CD4-positive, alpha-beta T cell treated with Interferon alpha-2 for 1 hour (primary cell): ENCODE data around the gene ACBD6.

ENCODE experiments used
- DNase-seq, 2 donors: peaks; one replicate each; pipeline ENCODE4 v3.0.0-alpha.2; 2020 to 2022

Gene ACBD6

DNA sequence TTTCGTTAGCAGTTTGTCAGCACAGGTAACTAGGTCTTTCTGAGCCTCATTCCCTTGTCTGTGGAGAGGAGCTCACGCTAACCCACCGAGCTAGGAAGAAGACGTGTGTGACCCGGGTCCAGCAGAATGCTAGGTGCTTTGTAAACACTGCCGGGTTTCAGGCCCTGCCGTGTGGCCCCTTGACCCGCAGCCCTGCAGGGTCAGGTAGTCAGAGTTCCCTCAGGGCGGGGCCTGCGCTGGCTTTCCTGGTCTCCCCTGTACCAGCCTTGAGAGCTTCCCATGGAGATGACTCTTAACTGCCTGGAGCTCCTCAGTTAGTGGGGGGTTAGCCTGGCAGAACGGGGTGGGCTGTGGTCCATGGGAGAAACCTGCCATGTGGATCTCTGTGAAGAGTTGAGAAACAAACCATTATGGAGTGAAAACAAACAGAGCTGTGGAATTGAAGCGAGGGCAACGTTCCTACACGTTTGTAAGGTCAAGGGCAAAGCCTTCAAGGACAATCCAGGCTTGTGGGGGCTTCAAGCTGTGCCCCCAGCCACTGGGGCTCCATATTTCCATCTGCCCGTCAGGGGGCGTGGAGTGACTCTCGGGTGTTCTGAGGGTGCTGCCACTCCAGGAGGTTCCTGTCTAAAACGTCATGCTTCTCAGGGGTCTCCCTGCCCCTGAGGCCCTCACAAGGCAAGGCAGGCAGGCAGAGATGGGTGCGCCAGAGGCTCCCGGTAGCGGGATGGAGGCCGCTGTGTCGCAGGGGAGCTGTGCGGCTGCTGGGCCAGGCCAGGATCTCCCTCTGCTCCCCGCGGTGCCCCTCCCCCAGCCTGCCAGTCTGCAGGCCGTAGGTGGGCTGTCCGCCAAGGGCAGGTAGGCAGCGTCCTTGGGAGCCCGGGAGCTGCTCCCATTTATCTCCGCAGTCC, 248.5 kb downstream of the ACBD6 start:
- no peak for DNase-seq

DNA sequence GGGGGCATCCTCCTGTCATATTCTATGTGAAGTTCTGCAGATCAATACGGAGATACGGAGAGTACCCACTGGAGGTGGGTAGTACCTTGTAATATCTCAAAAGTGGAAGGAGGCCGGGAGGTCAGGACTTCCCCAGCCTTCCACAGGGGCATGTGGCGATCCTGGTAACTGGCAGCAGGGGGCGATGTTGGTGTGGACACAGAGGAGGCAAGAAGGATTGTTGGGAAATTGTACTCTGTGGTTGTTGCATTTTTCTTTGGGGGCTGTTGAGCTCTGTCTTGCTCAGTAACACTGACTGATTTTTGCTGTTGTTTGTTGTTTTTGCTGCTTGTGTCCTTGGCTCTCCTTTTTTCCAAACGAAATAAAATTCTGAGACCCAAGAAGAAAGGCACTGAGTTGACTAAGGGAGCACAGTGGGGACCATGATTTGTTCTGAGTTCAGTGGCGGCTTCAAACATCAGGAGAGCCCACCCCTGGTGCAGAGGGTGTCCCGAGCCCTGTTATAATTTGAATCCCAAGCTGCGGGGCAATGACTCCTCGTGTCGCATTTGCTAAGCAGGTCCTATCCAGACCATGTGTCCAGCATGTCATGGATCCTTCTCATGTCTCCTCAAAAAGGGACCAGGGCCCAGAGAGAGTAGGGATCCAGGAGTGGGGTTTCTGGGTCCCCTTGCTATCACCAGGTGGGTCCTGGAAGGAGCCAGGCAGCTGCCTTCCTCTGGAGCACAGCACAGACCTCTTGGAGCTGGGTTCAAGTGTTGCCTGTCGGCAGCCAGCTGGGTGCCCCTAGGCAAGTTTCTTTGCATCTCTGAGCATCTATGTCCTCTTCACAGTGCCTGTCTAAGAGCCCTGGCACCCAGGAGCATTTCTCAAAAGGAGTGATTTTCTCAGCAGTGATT, 249.5 kb downstream of the ACBD6 start:
- DNase-seq: peak; percentile 67 to 69

DNA sequence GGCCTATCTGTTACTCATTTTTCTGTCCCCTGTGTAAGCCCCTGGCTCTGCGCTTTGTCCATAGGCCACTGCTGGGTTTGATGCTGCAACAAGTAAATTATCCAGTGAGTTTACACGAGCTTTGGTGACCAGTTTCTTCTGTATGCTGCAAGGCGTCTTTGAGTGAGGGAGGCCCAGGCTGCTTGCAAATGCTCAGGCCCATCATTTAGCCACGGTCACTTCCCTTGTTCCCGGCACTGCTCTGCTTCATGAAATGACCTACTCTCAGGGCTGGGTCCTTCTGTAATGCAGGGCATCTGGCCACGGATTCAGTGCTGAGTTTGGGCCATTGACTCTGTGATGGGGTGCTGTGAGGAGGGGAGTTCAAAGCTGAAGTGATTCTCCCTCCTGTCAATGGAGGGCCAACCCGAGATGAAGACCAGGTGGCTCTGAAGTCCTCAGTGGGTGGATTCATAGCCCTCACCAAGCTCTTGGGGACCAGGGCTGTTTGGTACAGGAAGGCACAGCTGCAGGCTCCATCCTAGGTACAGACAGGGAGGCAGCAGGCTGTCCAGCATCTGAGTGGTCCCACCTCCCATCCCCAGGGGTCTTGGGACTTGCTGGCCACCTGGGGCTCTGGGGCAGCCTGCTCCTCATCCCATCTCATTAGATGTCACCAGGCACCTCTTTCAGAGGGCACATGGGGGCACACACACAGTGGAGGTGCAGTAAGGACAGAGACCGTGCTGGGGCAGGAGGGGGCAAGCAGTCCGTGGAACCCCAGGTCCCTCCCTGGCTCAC, 250.7 kb downstream of the ACBD6 start:
- no peak for DNase-seq

DNA sequence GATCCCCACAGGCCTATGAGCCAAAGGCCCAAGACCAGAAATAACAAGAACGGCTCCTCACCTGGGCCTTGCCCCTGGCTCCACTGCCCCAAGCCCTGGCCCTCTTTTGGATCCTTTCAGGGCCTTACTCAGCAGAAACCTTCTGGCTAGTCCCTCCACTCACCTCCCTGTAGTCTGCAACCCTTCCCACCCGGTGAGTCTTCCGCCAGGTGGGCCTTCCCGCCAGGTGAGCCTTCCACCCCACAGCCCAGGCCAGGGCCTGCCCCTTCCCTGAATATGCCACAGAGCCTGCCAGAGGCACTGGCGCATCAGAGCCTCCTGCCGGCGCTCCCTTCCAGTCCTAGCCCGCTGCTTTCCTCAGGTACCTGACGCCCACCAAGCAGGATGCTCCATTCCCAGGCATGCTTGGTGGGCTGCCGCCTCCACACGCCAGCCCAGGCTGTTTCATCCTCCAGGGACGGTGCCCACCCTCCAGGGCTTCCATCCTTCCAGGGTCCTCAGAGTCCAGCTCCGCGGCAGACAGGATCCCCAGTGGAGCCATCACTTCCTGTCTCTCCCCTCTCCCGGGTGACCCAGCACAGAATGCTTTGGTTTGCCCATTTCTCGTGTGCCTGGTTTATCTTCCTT, 251.4 kb downstream of the ACBD6 start:
- no peak for DNase-seq

DNA sequence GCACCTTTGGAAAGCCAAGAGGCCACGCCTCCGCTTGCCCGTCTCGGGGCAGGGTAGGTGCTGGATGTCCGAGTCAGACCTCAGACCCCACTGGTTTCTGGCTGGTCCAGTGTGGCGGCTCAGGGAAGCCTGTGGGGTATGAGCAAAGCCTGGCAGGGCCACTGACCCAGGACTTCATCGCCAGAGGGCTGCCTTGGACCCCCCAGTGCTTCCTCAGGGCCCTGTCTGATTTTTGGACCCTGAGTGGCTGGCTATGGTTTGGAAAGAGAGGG, 251.9 kb downstream of the ACBD6 start:
- DNase-seq: no peak

DNA sequence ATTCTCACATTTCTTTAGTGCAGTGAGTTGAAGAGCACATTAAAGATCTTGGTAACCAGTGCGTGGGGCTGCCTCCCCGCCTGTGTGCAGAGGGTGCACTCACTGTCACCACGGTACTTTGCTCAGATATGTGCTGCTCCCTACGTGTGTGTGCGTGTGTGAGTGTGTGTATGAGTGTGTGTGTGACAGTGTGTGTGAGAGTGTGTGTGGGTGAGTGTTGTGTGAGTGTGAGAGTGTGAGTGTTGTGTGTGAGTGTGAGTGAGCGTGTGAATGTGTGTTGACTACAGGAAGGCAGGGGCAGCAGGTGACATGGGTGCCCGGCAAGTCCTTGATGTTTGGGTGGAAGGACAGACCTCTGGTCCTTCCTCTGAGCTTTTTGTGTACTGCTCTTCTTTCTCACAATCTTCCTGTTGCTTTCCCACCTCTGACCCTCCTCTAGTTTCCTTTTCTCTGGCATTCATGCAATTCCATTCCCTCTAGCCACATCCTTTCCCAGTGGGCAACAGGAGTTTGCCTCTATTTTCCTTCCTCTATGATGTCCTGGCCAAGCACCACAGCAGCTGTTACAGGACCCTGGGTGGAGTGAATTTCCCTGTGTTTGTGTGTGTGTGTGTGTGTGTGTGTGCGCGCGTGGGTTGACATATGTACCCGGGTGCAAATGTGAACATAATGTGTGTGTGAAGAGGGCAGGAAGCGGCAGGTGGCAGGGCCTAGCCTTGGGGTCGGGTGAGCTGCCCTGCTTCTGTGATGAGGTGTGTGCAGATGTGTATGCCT, 252.5 kb downstream of the ACBD6 start:
- DNase-seq: no peak

DNA sequence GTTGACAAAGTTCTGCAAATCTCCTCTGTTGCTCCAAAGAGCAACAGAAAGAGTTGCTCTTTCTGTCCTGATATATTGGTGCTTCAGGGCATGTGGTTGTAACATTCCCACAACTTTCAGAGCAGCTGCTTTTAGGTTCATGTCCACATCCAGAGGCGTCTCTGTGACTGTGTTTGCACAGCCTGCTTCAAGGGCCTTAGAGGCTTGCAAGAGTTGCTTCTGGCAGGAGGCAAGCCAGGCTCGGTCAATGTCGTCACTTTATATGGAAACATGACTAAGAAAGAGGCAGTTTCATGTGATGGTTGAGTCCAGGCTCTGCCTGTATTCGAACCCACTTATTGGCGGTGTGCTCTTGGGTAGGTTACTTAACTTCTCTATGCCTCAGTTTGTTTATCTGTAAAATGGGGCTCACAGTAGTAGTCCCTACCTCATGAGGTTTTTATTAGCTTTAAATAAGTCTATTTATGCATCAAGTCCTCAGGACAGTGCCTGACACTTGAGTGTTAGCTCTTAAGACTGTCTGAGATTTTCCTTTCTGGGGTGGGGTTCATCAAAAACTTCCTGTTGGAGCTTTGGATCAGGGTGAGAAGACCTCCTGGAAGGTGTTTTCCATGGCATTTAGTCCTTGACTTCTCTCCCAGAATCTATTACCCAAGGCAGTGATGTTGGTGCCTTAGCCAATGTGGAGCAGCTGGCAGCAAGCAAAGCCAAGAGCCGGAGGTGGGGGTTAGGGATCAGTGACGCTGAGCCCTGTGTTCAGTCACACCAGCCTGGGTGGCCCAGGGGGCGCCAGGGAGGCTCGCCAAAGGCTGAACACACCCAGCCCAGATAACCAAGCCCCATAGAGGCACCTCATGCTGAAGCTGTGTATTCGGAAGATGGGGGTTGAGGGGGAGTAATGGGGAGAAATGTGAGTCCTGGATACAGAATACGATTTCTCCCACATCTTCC, 253.4 kb downstream of the ACBD6 start:
- no peak for DNase-seq

DNA sequence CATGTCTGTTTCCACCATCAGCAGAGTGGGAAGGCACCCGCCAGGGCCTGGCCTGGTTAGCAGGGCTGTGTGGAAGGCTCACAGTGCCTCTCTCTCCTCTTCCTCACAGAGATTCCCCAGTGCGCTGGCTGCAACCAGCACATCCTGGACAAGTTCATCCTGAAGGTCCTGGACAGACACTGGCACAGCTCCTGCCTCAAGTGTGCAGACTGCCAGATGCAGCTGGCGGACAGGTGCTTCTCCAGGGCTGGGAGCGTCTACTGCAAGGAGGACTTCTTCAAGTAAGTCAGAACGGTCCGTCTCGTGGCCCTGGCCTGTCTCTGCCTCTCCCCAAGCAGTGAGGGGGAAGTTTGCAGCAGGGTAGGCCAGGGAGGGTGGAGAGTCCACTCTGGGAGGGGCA, 254.2 kb downstream of the ACBD6 start:
- no peak for DNase-seq

DNA sequence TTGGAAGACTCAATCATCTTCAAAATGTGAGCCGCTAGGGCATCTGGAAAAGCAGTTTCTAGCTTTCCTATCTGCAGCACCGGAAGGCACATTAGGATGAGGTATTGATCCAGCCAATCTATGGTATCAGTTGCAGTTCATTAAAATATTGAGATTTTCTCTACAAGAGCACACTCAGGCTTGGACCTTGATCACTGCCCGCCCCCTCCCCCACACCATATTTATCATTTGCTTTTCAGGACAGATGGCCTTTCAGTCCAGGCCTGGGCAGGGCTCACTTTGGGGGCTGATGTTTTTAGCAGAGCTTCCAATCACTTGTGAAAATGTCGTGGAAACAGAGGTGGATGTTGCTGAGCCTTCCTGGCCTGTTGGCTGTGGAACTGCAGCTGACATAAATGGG, 254.8 kb downstream of the ACBD6 start:
- DNase-seq: no peak

DNA sequence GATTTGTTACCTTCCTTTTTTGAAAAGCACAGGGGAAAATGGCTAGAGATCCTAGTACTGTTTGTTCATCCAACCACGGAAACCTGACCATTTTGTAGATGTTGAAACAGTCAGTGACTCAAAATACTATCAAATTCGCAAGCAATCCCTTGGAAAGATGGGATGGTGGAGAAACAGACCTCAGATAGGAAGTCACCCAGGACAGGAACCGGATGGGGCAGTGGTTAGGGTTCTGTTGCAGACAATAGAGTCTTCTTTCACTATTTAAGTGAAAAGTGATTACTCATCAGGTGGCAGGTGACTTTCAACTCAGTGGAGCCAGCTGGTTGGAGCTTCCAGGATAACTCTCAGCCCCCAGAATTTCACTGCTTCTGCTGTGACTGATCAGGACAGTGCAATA, 255.3 kb downstream of the ACBD6 start:
- DNase-seq: no peak

DNA sequence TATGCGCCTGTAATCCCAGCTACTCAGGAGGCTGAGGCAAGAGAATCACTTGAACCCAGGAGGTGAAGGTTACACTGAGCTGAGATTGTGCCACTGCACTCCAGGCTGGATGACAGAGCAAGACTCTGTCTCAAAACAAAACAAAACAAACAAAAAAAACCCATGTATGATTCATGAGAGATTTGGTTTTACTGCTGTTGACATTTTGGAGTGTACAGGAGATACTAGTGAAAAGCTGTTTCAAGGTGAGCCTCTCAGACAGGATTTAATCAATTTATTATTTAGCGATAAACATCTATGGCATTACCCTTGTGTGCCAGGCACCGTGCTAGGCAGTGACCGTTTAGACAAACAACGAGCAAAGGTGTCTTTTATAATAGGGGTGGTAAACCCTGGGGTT, 255.8 kb downstream of the ACBD6 start:
- no peak for DNase-seq

DNA sequence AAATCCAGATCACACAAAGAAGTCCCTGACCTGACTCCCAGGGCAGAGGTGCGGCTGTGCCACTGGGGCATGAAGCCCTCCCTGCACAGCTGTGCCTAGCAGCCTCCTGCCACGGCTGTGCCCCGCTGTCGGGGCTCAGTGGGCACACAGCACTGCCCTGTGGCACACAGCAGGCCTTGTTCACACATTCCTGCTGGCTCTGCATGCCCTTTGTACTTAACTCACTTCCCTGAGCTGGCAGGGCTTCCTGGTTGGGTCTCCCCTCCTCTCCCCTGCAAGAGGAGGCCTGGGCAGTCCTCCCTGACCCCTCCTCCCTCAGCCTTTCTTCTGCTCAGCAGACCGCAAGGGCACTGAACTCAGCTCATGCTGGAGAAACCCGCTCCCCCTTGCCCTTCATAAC, 257.5 kb downstream of the ACBD6 start:
- no peak for DNase-seq

DNA sequence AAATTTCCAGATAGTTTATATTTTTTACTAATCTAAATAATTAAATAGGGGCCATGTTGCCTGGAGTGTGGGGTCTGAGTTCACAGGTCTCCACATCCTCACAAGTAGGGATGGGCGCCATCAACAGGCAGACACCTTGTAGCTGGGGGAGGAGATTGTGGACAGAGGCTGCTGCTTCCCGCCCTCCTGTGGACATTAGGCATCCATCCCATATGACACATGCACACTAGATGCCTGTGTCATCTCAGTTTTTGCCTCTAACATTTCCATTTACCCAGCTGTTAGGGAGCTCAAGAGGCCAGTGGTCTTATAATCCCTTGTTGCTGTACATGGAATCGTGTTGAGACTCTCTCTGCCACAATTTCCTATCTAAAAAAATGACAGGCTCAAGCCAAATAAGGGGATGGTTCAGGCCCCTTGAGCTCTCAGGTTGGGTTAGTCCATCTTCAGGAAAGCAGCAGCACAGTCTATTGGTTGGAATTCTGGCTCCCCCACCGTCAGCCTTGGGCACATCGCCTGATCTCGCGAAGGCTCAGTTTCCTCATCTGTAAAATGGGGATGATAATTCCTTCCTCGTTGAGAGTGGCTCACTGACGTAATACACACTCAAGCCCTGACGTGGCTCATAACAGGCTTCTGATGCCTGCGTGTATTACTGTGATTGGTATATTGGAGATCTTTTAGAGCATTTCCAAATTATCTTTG, 258.7 kb downstream of the ACBD6 start:
- no peak for DNase-seq

DNA sequence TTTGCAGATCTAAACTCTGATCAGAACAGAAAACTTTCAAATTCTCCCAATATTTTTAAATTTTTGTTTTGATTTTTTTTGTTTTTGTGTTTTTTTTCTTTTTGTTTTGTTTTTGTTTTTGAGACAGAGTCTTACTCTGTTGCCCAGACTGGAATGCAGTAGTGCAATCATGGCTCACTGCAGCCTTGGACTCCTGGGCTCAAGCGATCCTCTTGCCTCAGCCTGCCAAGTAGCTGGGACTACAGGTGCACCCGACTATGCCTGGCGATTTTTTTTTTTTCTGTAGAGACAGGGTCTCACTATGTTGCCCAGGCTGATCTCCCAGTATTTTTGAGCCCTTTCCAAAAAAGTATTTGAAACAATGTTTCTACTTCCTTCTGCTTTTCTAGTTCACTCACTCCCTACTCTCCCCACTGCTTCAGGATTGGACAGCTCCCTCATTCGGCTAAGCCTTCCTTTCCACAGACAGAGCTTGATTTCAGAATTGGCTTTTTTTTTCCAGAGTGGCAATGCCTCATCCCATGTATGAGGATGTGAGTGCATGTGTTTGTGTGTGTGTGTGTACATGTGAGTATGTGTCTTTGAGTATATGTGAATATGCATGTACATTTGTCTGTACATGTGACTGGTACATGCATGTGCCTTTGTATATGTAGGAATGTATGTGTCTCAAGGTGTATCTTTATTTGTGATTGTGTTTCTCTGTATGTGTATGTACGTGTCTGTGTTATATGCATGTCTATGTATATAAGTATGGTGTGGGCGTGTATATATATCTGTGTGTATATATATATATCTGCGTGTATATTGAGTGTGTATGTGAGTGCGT, 260.4 kb downstream of the ACBD6 start:
- DNase-seq: no peak

DNA sequence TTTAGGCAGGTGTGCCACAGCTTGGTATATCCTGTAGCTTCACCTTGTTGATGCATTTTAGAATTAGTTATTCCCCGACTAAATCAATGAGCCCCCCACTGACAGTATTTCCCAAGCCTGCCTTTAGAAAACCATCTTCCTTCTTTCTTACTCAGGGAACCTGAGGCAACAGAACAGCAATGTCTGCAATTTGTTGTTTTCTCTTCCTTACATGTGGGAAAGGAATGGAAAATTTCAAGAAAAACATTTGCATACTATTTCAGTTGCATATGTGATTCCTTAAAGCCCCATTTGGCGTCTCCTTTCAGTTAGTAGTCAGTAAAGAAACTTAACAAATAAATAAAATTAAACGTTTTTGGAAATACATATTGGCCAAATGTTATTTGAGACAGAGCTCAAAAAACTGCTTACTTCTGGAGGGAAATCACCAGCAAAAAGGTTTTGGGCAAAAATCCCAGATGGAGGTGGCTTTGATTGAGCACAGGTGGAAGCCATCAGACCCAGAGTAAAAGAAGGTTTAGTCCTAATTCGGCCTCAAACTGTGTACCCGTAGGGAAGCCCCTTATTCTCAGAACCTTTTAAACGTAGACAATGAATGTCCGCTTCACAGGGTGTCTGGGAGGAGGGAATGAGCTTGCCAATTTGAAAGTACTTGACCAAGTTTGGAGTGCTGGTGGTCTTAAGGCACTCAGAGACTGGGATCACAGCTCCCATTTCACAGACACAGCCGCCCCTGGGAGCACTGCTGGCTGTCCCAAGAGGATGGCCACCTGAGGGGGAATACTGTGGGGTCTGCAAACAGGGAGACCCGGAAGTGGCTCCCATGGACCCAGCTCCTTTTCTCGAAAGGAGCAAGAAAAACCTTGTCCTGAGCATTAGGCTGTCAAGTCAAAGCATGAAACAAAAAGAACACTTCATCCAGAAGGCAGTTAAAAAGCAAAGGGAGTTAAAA, 263.0 kb downstream of the ACBD6 start:
- no peak for DNase-seq

DNA sequence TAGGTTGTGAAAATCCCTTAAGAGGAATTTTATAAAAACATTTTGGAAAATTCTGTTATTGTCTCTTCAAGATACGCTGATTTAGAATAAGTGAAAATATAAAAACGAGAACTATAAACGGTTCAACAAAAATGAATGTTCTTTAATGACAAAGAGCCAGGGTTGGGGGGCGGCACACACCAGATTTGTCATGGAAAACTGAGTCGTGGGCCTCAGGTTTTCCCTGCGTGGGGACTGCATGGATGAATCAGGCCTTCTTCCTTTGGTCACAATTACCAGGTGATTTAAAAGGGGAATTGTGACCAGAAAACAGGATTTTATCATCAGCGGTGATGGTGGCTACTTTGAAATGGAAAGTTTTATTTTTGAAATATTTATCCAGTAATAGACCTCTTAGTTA, 263.7 kb downstream of the ACBD6 start:
- no peak for DNase-seq
